ENCODE data around the gene CADPS2. TPM values are rescaled to one million over a fixed set of nuclear protein-coding genes. Genes with fewer than 3 reads are reported as not detected.

The CADPS2 gene
- total RNA-seq, 1 experiment from 2014 or later: 12.2 TPM

DNA sequence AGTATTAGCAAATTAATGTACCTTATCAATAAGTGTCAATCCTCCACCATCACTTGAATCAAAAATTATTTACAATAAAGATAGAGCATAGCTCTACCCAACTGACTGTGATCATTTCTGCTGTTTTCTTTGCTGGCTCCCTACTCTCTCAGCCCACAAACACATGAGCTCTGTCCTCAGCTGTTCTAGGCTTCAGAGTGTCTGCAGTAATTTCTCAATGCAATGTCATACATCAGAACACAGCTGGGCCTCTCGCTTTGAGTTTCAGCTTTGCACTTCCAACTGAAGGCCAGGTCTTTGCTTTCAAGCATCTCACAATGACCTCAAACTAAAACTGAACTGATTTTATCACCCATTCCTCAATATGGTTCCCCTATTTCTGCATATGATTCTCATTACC, 243.0 kb downstream of the CADPS2 start (continued):
- TF ChIP-seq, protein P1, sequence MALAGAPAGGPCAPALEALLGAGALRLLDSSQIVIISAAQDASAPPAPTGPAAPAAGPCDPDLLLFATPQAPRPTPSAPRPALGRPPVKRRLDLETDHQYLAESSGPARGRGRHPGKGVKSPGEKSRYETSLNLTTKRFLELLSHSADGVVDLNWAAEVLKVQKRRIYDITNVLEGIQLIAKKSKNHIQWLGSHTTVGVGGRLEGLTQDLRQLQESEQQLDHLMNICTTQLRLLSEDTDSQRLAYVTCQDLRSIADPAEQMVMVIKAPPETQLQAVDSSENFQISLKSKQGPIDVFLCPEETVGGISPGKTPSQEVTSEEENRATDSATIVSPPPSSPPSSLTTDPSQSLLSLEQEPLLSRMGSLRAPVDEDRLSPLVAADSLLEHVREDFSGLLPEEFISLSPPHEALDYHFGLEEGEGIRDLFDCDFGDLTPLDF (CRISPR knock-in tag; IDR thresholded peaks at IDR 0.05): no peak

DNA sequence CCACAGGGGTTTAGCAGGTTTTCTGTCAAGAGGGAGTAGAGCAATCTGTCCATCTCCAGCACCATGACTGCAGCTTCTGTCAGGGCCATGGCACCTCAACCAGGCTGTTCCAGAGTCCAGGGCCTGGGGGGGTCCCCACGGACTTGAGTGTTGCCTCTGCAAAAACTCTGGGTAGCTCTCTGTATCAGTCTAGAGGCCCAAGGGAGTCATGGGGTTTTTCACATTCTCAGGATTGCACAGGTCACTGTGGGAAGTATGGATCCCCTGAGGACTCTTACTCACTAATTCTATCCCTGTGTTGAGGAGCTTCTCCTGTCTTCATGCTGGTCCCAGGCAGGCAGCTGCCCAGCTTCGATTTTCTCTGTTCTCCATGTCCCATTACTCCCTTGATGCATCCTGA, 247.8 kb downstream of the CADPS2 start:
- DNase-seq (ENCODE audit: low spot score) (no peak), ATAC-seq (no peak)
- TF ChIP-seq SP1 (CRISPR knock-in tag; conservative IDR thresholded peaks at IDR 0.05): no peak
- TF ChIP-seq, protein P2, sequence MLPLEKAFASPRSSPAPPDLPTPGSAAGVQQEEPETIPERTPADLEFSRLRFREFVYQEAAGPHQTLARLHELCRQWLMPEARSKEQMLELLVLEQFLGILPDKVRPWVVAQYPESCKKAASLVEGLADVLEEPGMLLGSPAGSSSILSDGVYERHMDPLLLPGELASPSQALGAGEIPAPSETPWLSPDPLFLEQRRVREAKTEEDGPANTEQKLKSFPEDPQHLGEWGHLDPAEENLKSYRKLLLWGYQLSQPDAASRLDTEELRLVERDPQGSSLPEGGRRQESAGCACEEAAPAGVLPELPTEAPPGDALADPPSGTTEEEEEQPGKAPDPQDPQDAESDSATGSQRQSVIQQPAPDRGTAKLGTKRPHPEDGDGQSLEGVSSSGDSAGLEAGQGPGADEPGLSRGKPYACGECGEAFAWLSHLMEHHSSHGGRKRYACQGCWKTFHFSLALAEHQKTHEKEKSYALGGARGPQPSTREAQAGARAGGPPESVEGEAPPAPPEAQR (CRISPR knock-in tag; IDR thresholded peaks at IDR 0.05): no peak
- TF ChIP-seq TEAD4 (CRISPR knock-in tag; IDR thresholded peaks at IDR 0.05): no peak
- TF ChIP-seq, protein P3, sequence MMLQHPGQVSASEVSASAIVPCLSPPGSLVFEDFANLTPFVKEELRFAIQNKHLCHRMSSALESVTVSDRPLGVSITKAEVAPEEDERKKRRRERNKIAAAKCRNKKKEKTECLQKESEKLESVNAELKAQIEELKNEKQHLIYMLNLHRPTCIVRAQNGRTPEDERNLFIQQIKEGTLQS (CRISPR knock-in tag; conservative IDR thresholded peaks at IDR 0.05): no peak
- Mint-ChIP-seq H3K4me3 (no peak overlapping the region), H3K4me1 (no peaks in the 10 kb centered on the region), H3K36me3 (no peaks in the 10 kb centered on the region), H3K27ac (no peak overlapping the region), H3K27me3 (ENCODE audit: low read depth) (no peaks in the 10 kb centered on the region), H3K9me3 (peaks cover 8% of the 10 kb centered on the region)
- CTCF ChIA-PET: no interaction called here
- POLR2A ChIA-PET: no interaction called here

DNA sequence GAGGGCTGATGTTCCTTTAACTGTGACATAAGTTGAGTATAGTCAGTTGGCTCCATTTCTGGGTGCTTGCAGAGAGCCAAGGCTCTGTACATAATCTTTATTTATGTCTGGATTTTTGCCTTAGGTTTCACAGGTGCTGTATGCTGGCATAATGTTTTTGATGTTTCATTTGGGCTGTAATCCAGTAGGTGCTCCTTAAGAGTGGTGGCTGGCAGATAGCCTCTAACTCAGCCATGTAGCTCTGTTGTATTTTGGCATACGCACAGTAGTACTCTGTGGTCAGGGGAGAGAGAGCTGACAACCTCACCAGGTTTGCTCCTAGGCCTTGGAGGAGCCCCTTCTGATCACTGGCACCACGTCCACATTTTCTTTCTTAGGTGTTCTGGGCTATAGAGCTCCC, 248.5 kb downstream of the CADPS2 start:
- Mint-ChIP-seq H3K27ac (no peak overlapping the region), H3K27me3 (ENCODE audit: low read depth) (no peaks in the 10 kb centered on the region), H3K4me3 (no peak overlapping the region), H3K4me1 (no peaks in the 10 kb centered on the region), H3K9me3 (peaks cover 8% of the 10 kb centered on the region), H3K36me3 (no peaks in the 10 kb centered on the region)
- no peak for DNase-seq (ENCODE audit: low spot score)
- ATAC-seq: no peak
- CTCF ChIA-PET: no interaction called here
- POLR2A ChIA-PET: no interaction called here
- TF ChIP-seq EMX1 (CRISPR knock-in tag; IDR thresholded peaks at IDR 0.05) (no peak), RELA (CRISPR knock-in tag; IDR thresholded peaks at IDR 0.05; ENCODE audit: borderline replicate concordance) (no peak), FOXP1 (CRISPR knock-in tag; IDR thresholded peaks at IDR 0.05; ENCODE audit: borderline replicate concordance) (no peak), ZNF396 (CRISPR knock-in tag; IDR thresholded peaks at IDR 0.05; ENCODE audit: borderline replicate concordance) (no peak), CREM (CRISPR knock-in tag; IDR thresholded peaks at IDR 0.05) (no peak), ZNF232 (CRISPR knock-in tag; IDR thresholded peaks at IDR 0.05) (no peak), FOXK1 (CRISPR knock-in tag; IDR thresholded peaks at IDR 0.05) (no peak), ZNF138 (CRISPR knock-in tag; conservative IDR thresholded peaks at IDR 0.05) (no peak), ZBTB21 (CRISPR knock-in tag; IDR thresholded peaks at IDR 0.05; ENCODE audit: borderline replicate concordance) (no peak), ZNF317 (CRISPR knock-in tag; IDR thresholded peaks at IDR 0.05; ENCODE audit: borderline replicate concordance, low read depth) (no peak), SOX15 (CRISPR knock-in tag; IDR thresholded peaks at IDR 0.05) (no peak), TEAD1 (CRISPR knock-in tag; IDR thresholded peaks at IDR 0.05) (no peak), IRF2 (CRISPR knock-in tag; IDR thresholded peaks at IDR 0.05; ENCODE audit: borderline replicate concordance, low read depth) (no peak)
- TF ChIP-seq, protein P4, sequence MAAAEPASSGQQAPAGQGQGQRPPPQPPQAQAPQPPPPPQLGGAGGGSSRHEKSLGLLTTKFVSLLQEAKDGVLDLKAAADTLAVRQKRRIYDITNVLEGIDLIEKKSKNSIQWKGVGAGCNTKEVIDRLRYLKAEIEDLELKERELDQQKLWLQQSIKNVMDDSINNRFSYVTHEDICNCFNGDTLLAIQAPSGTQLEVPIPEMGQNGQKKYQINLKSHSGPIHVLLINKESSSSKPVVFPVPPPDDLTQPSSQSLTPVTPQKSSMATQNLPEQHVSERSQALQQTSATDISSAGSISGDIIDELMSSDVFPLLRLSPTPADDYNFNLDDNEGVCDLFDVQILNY (CRISPR knock-in tag; IDR thresholded peaks at IDR 0.05): no peak
- TF ChIP-seq, protein P5, sequence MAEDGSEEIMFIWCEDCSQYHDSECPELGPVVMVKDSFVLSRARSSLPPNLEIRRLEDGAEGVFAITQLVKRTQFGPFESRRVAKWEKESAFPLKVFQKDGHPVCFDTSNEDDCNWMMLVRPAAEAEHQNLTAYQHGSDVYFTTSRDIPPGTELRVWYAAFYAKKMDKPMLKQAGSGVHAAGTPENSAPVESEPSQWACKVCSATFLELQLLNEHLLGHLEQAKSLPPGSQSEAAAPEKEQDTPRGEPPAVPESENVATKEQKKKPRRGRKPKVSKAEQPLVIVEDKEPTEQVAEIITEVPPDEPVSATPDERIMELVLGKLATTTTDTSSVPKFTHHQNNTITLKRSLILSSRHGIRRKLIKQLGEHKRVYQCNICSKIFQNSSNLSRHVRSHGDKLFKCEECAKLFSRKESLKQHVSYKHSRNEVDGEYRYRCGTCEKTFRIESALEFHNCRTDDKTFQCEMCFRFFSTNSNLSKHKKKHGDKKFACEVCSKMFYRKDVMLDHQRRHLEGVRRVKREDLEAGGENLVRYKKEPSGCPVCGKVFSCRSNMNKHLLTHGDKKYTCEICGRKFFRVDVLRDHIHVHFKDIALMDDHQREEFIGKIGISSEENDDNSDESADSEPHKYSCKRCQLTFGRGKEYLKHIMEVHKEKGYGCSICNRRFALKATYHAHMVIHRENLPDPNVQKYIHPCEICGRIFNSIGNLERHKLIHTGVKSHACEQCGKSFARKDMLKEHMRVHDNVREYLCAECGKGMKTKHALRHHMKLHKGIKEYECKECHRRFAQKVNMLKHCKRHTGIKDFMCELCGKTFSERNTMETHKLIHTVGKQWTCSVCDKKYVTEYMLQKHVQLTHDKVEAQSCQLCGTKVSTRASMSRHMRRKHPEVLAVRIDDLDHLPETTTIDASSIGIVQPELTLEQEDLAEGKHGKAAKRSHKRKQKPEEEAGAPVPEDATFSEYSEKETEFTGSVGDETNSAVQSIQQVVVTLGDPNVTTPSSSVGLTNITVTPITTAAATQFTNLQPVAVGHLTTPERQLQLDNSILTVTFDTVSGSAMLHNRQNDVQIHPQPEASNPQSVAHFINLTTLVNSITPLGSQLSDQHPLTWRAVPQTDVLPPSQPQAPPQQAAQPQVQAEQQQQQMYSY (CRISPR knock-in tag; IDR thresholded peaks at IDR 0.05): no peak
- TF ChIP-seq, protein P6, sequence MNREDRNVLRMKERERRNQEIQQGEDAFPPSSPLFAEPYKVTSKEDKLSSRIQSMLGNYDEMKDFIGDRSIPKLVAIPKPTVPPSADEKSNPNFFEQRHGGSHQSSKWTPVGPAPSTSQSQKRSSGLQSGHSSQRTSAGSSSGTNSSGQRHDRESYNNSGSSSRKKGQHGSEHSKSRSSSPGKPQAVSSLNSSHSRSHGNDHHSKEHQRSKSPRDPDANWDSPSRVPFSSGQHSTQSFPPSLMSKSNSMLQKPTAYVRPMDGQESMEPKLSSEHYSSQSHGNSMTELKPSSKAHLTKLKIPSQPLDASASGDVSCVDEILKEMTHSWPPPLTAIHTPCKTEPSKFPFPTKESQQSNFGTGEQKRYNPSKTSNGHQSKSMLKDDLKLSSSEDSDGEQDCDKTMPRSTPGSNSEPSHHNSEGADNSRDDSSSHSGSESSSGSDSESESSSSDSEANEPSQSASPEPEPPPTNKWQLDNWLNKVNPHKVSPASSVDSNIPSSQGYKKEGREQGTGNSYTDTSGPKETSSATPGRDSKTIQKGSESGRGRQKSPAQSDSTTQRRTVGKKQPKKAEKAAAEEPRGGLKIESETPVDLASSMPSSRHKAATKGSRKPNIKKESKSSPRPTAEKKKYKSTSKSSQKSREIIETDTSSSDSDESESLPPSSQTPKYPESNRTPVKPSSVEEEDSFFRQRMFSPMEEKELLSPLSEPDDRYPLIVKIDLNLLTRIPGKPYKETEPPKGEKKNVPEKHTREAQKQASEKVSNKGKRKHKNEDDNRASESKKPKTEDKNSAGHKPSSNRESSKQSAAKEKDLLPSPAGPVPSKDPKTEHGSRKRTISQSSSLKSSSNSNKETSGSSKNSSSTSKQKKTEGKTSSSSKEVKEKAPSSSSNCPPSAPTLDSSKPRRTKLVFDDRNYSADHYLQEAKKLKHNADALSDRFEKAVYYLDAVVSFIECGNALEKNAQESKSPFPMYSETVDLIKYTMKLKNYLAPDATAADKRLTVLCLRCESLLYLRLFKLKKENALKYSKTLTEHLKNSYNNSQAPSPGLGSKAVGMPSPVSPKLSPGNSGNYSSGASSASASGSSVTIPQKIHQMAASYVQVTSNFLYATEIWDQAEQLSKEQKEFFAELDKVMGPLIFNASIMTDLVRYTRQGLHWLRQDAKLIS (CRISPR knock-in tag; IDR thresholded peaks at IDR 0.05; ENCODE audit: borderline replicate concordance): no peak
- TF ChIP-seq, protein P7, sequence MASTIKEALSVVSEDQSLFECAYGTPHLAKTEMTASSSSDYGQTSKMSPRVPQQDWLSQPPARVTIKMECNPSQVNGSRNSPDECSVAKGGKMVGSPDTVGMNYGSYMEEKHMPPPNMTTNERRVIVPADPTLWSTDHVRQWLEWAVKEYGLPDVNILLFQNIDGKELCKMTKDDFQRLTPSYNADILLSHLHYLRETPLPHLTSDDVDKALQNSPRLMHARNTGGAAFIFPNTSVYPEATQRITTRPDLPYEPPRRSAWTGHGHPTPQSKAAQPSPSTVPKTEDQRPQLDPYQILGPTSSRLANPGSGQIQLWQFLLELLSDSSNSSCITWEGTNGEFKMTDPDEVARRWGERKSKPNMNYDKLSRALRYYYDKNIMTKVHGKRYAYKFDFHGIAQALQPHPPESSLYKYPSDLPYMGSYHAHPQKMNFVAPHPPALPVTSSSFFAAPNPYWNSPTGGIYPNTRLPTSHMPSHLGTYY (CRISPR knock-in tag; IDR thresholded peaks at IDR 0.05): no peak

Data from WTC11 (cell line).